Activated CD8-positive, alpha-beta memory T cell treated with anti-CD3 and anti-CD28 coated beads for 36 hours (primary cell): Measurements from ENCODE around the gene ABCB9. TPM values are rescaled to one million over a fixed set of nuclear protein-coding genes. Genes with fewer than 3 reads are reported as not detected.
"Not testable (repeated sequence)": the region's sequence is repeated elsewhere in the genome, so short reads cannot be mapped to it uniquely, and the experiment has no call there.

ENCODE experiments used
- CTCF ChIA-PET: fragments of 350-600 bp; sonication (Branson Sonifier 250); formaldehyde crosslinking; loops from one replicate; lab custom pipeline; 2021; ENCODE audit warnings: antibody characterized with exemption; lab: Charles Lee
- POLR2A ChIA-PET: fragments of 350-600 bp; sonication (Branson Sonifier 250); formaldehyde crosslinking; loops from one replicate; lab custom pipeline; 2021; ENCODE audit warnings: antibody characterized with exemption; lab: Charles Lee
- total RNA-seq, 2 experiments: library from RNA; stranded (reverse); gene quantifications; one replicate each; pipeline ENCODE4 v1.2.3, GENCODE V29; 2021

ABCB9 gene
- total RNA-seq, 2 experiments from 2014 or later, result 4.5 to 4.8 TPM

DNA sequence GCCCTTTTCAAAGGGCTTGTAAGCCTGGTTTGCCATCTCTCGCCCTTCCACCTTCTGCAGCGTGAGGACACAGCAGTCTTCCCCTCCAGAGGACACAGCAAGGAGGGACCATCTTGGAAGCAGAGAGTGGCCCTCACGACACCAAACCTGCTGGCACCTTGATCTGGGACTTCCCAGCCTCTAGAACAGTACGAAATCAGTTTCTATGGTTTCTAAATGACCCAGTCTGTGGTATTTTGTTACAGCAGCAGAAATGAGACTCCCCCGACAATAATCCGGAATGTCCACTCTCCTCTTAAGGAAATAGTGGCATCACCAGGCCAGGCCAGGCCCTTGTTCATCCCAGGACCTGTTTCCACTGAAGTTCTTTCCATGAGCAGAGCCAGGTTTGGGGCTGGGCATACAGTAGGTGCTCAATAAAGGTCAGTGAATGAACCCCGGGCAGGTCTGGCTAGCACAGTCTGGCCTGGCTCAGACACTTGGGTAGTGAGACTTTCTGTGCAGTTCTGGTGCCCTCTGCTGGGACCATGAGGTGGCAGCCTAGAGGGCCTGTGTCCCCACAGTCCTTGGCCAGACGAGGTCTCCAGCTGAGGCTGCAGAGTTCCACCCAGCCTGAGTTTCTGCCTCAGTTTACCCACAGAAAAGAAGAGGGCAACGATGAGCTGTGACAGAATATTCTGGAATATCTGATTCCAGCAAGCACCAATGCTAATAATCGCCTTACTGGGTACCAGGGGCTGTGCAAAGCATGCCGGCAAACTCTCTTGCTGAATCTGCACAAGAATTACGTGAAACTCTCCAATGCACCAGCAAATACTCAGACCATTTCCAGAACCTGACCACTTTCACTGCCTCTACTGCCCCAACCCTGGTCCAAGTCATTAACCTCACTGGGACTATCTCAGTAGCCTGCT lies 14.0 kb downstream of the ABCB9 start:
- ChIA-PET POLR2A (no interaction called here), CTCF (interaction anchor here (0.5 to 14.4 kb wide), 15 partner anchors 11 to 1039 kb away, joined by 3 to 142 read pairs (median 3); no protein-coding TSS in a partner anchor)

DNA sequence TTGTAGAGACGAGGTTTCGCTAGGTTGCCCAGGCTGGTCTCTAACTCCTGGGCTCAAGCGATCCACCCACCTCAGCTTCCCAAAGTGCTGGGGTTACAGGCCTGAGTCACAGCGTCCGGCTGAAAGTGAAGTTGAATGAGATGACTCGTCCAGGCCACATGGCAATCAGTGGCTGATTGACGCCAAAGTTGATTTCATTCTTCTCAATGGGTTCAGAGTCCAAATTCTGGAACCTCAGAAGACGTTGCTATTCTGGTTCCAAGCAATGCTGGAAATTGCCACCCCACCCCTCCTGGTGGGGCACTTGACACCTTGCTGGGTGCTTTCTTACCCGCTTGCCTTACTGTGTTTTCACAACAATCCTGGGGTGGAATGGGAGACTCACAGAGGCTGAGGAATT lies 14.9 kb downstream of the ABCB9 start:
- POLR2A ChIA-PET, result no interaction called here

DNA sequence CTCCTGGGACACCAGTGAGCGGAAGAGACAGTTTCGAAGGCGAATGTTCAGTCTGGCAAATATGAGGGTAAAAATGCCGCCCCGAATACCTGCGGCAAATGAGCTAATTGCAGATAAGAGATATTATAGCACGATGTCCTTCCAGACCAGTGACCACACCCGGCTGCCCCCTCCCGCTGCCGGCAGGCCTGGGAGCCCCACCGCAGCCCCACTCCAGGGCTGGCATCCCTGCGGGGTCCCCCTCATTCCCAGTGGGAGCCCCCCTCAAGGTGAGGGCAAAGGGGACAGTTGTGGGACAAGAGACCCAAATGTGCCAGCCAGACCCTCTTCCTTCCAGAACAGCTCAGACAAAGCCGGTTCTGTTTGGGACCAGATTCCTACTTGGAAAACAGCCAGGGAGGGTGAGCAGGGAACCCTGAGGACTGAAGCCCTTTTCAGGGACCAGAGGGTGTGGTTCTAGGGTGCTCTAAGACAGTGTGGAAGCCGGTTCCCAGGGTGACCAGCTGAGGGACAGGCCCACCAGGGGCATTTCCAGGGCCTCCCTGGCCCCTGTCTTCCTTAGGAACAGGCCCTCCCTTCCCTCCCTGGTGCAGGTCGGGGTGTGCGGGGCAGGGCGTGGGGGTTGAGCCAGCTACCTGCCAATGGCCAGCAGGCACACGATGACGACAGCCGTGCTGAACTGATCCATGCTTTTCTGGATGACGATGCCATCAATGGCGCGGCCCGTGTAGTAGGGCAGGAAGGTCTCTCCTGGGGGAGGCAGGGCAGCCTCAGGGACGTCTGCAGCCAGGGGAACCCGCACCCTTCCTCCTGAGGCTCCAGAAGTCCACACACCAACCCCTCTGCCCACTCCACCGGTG lies 16.2 kb downstream of the ABCB9 start:
- ChIA-PET CTCF (interaction anchor here (1.3 to 14.4 kb wide), 3 partner anchors 78 to 156 kb away, joined by 4 to 142 read pairs (median 4); no protein-coding TSS in a partner anchor), POLR2A (no interaction called here)

More for the DNA sequence above, 14.9 kb downstream of the ABCB9 start:
- CTCF ChIA-PET, result interaction anchor here (1.3 to 14.4 kb wide), 4 partner anchors 82 to 158 kb away, joined by 3 to 142 read pairs (median 4); no protein-coding TSS in a partner anchor

- POLR2A ChIA-PET, result no interaction called here
- CTCF ChIA-PET, result interaction anchor here (1.4 to 14.4 kb wide), 2 partner anchors 77 to 90 kb away, joined by 4 to 142 read pairs; no protein-coding TSS in a partner anchor
These were observed 16.9 kb downstream of the ABCB9 start for GRCh38 chr12:122949405-122949804.

GRCh38 chr12:122948605-122949004 lies 17.7 kb downstream of the ABCB9 start:
- ChIA-PET POLR2A (no interaction called here), CTCF (interaction anchor here (1.4 to 14.4 kb wide), 3 partner anchors 65 to 89 kb away, joined by 4 to 142 read pairs (median 4); no protein-coding TSS in a partner anchor)

GRCh38 chr12:122947352-122947792 lies 18.9 kb downstream of the ABCB9 start:
- POLR2A ChIA-PET, result interaction anchor here (0.5 to 0.9 kb wide), 2 partner anchors 87 to 264 kb away, joined by 3 to 5 read pairs; no protein-coding TSS in a partner anchor
- CTCF ChIA-PET, result interaction anchor here (0.9 to 14.4 kb wide), 5 partner anchors 16 to 88 kb away, joined by 3 to 142 read pairs (median 4); no protein-coding TSS in a partner anchor

GRCh38 chr12:122946690-122947341 lies 19.4 kb downstream of the ABCB9 start:
- ChIA-PET POLR2A (interaction anchor here (0.5 to 0.9 kb wide), 2 partner anchors 86 to 264 kb away, joined by 3 to 5 read pairs; no protein-coding TSS in a partner anchor), CTCF (interaction anchor here (0.9 to 14.4 kb wide), 6 partner anchors 16 to 87 kb away, joined by 3 to 142 read pairs (median 4); no protein-coding TSS in a partner anchor)

- CTCF ChIA-PET, result interaction anchor here (0.6 to 14.4 kb wide), 3 partner anchors 33 to 85 kb away, joined by 3 to 142 read pairs (median 4); no protein-coding TSS in a partner anchor
- POLR2A ChIA-PET, result no interaction called here
These were observed 21.4 kb downstream of the ABCB9 start for GRCh38 chr12:122944605-122945592.

GRCh38 chr12:122943196-122943595 lies 23.1 kb downstream of the ABCB9 start:
- CTCF ChIA-PET, result no interaction called here

GRCh38 chr12:122942637-122943036 lies 23.6 kb downstream of the ABCB9 start:
- ChIA-PET CTCF (no interaction called here), POLR2A (interaction anchor here (0.6 kb wide), 1 partner anchor 34 kb away, joined by 4 read pairs; no protein-coding TSS in a partner anchor)

More at GRCh38 chr12:122943196-122943595, 23.1 kb downstream of the ABCB9 start:
- POLR2A ChIA-PET, result no interaction called here

GRCh38 chr12:122941351-122941750 lies 24.9 kb downstream of the ABCB9 start:
- POLR2A ChIA-PET, result not testable (repeated sequence)
- CTCF ChIA-PET, result interaction anchor here (1.3 kb wide), 1 partner anchor 81 kb away, joined by 5 read pairs; no protein-coding TSS in a partner anchor

- CTCF ChIA-PET, result no interaction called here
- POLR2A ChIA-PET, result no interaction called here
These were observed 27.1 kb downstream of the ABCB9 start for GRCh38 chr12:122939125-122939524.

DNA sequence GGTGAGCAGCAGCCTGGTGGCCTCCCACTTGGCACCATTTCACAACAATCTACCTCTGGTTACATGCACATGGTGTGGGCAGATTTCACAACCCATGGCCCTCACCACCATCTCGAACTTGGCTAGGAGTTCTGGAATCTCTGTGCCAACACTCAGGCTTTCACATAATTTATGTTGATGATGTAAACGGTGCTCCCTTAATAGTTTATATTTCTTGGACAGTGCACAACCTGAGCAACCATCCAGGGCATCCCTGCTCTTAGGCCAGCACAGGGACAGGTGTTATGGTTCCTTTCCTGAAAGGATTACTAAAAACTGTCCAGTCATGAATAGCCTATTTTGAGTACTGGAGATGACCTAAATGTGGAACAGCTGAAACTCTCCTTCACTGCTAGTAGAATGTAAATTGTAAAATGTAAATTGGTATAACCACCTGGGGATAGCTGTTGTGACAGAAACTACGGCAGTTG lies 28.6 kb downstream of the ABCB9 start:
- ChIA-PET POLR2A (no interaction called here), CTCF (no interaction called here)

GRCh38 chr12:122935318-122935717 lies 30.9 kb downstream of the ABCB9 start:
- ChIA-PET CTCF (no interaction called here), POLR2A (no interaction called here)

- ChIA-PET POLR2A (no interaction called here), CTCF (no interaction called here)
These were observed 31.5 kb downstream of the ABCB9 start for GRCh38 chr12:122934722-122935121.

DNA sequence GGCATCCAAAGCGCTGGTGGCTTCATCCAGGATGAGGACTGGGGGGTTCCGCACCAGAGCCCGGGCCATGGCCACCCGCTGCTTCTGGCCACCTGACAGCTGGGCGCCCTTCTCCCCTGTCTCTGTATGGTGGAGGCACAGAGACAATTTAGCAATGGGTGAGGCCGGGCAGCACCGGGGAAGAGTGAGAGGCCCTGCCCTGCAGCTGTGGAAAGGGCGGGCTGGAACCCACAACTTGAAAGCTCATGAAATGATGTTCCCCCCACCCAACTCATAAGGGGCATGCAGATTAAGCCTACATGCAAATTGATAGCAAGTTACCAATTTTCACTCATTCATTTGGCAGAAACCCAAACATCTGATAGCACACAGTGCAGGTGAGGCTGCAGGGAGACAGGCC lies 34.1 kb downstream of the ABCB9 start:
- POLR2A ChIA-PET, result no interaction called here
- CTCF ChIA-PET, result no interaction called here

- CTCF ChIA-PET, result no interaction called here
These were observed 36.5 kb downstream of the ABCB9 start for GRCh38 chr12:122929812-122930211.

More at GRCh38 chr12:122929812-122930211, 36.5 kb downstream of the ABCB9 start:
- POLR2A ChIA-PET, result no interaction called here
